Measurements from ENCODE around the gene SLC12A8.

- TF ChIP-seq FOXP4 (CRISPR knock-in tag; IDR thresholded peaks at IDR 0.05; ENCODE audit: borderline replicate concordance) (no peak), KHSRP (IDR thresholded peaks at IDR 0.05) (no peak), ZBTB7A (IDR thresholded peaks at IDR 0.05; ENCODE audit: borderline replicate concordance, control insufficient read depth, low read depth, low read length) (no peak), USF1 (CRISPR knock-in tag; IDR thresholded peaks at IDR 0.05) (no peak)
Measured at GRCh38 chr3:125108833-125109535, 103.6 kb downstream of the SLC12A8 start.
